ENCODE results near the gene TMEM198. TPM values are rescaled to one million over a fixed set of nuclear protein-coding genes. Genes with fewer than 3 reads are reported as not detected.

Gene TMEM198
- polyA plus RNA-seq, 1 donor (not counting 4 experiments of a cell fraction or from before 2014, with no cell fraction given): 0.81 TPM

- TF ChIP-seq EZH2 (IDR thresholded peaks at IDR 0.05; ENCODE audit: low read length): no peak
- TF ChIP-seq CTCF (optimal IDR thresholded peaks at IDR 0.05 in 1 of 3, IDR thresholded peaks at IDR 0.05 in 1 of 3, conservative IDR thresholded peaks at IDR 0.05 in 1 of 3; ENCODE audit: extremely low read depth in 1 of 3, insufficient read depth in 2 of 3, low read length in 3 of 3): no peak
- no peaks in the 10 kb centered on the region for H3K9me3 ChIP-seq (ENCODE audit: control insufficient read depth, low read depth, low read length)
- no peaks in the 10 kb centered on the region for H3K79me2 ChIP-seq (ENCODE audit: control insufficient read depth, insufficient read depth, low read length)
- no peak overlapping the region for H3K9ac ChIP-seq (ENCODE audit: control insufficient read depth, extremely low read depth, insufficient read depth, low read length)
- H4K20me1 ChIP-seq (ENCODE audit: control insufficient read depth, extremely low read depth, insufficient read depth, low read length): no peaks in the 10 kb centered on the region
- H2AFZ ChIP-seq (ENCODE audit: control insufficient read depth, low read length): no peak overlapping the region
- no peaks in the 10 kb centered on the region for H3K4me1 ChIP-seq (ENCODE audit: control insufficient read depth, extremely low read depth, insufficient read depth, low read length)
- dilution Hi-C loops (cut with MboI; ENCODE audit: extremely low pct_ligation_motif_present, low sequenced_read_pairs): no loop called here
- H3K9me1 ChIP-seq (ENCODE audit: control insufficient read depth, extremely low read depth, insufficient read depth, low read length): no peaks in the 10 kb centered on the region
- DNase-seq (ENCODE audit: low read depth, low spot score): no peak
- no peak overlapping the region for H3K27ac ChIP-seq (ENCODE audit: control insufficient read depth, insufficient read depth, low read length)
- H3K4me3 ChIP-seq (ENCODE audit: control insufficient read depth in 2 of 3, extremely low read depth in 1 of 3, insufficient read depth in 2 of 3, low read depth in 1 of 3, low read length in 3 of 3): no peak overlapping the region
- H3K36me3 ChIP-seq (ENCODE audit: control insufficient read depth in 2 of 2, extremely low read depth in 1 of 2, insufficient read depth in 2 of 2, low read length in 2 of 2): no peaks in the 10 kb centered on the region
- FAIRE-seq: no peak
- H3K4me2 ChIP-seq (ENCODE audit: control insufficient read depth, extremely low read depth, insufficient read depth, low read depth, low read length): no peak overlapping the region
- no peaks in the 10 kb centered on the region for H3K27me3 ChIP-seq (ENCODE audit: control insufficient read depth, extremely low read depth, insufficient read depth, low read length)
These were observed 15.5 kb downstream of the TMEM198 start for GRCh38 chr2:219559156-219559915.

GRCh38 chr2:219560037-219560892 lies 16.4 kb downstream of the TMEM198 start:
- dilution Hi-C loops (cut with MboI; ENCODE audit: extremely low pct_ligation_motif_present, low sequenced_read_pairs): no loop called here

More at GRCh38 chr2:219560037-219560892, 16.4 kb downstream of the TMEM198 start:
- no peaks in the 10 kb centered on the region for H3K79me2 ChIP-seq (ENCODE audit: control insufficient read depth, insufficient read depth, low read length)
- no peaks in the 10 kb centered on the region for H3K4me1 ChIP-seq (ENCODE audit: control insufficient read depth, extremely low read depth, insufficient read depth, low read length)
- H4K20me1 ChIP-seq (ENCODE audit: control insufficient read depth, extremely low read depth, insufficient read depth, low read length): no peaks in the 10 kb centered on the region
- TF ChIP-seq EZH2 (IDR thresholded peaks at IDR 0.05; ENCODE audit: low read length): no peak
- peak; percentile 51 to 77 (median 62) for TF ChIP-seq CTCF (optimal IDR thresholded peaks at IDR 0.05 in 1 of 3, IDR thresholded peaks at IDR 0.05 in 1 of 3, conservative IDR thresholded peaks at IDR 0.05 in 1 of 3; ENCODE audit: extremely low read depth in 1 of 3, insufficient read depth in 2 of 3, low read length in 3 of 3)
- FAIRE-seq (no peak), DNase-seq (ENCODE audit: low read depth, low spot score) (no peak)
- no peak overlapping the region for H3K27ac ChIP-seq (ENCODE audit: control insufficient read depth, insufficient read depth, low read length)
- no peak overlapping the region for H2AFZ ChIP-seq (ENCODE audit: control insufficient read depth, low read length)
- no peaks in the 10 kb centered on the region for H3K9me3 ChIP-seq (ENCODE audit: control insufficient read depth, low read depth, low read length)
- no peak overlapping the region for H3K4me3 ChIP-seq (ENCODE audit: control insufficient read depth in 2 of 3, extremely low read depth in 1 of 3, insufficient read depth in 2 of 3, low read depth in 1 of 3, low read length in 3 of 3)
- no peak overlapping the region for H3K4me2 ChIP-seq (ENCODE audit: control insufficient read depth, extremely low read depth, insufficient read depth, low read depth, low read length)
- no peaks in the 10 kb centered on the region for H3K27me3 ChIP-seq (ENCODE audit: control insufficient read depth, extremely low read depth, insufficient read depth, low read length)
- H3K9ac ChIP-seq (ENCODE audit: control insufficient read depth, extremely low read depth, insufficient read depth, low read length): no peak overlapping the region
- no peaks in the 10 kb centered on the region for H3K9me1 ChIP-seq (ENCODE audit: control insufficient read depth, extremely low read depth, insufficient read depth, low read length)
- no peaks in the 10 kb centered on the region for H3K36me3 ChIP-seq (ENCODE audit: control insufficient read depth in 2 of 2, extremely low read depth in 1 of 2, insufficient read depth in 2 of 2, low read length in 2 of 2)

Data from keratinocyte (primary cell).